Measurements from ENCODE around the gene YY1. TPM values are rescaled to one million over a fixed set of nuclear protein-coding genes. Genes with fewer than 3 reads are reported as not detected.

YY1 gene
- total RNA-seq, 6 donors from 2014 or later, result 35.6 to 70.4 (median 52.4) TPM

DNA sequence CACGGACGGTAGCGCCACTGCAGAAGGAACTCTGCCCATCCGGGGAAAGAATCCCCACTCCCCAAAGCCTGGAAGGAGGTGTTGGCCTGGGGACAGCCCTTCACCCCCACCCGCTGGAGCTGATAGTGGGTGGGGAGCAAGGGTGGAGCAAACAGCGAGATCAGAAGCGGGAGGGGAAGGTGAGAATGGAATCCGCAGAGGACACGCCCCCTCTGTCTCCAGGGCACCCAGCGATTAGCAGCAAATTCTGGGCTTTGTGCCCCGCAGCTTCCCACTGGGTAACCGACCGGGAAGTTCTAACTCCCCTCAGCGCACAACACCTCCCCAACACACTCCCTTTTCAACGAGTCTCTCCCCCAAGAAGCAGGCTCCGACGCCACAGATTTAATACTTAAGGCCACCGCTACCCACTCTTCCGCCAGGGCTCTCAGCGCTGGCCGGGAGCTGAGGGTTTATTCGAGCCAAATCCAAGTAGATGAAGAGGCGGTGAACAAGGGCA, 65.9 kb downstream of the YY1 start:
- ATAC-seq (ENCODE audit: low FRiP score in 2 of 2) (peak; percentile 1 to 19), DNase-seq (peak in 1 of 2 donors; percentile 79)
- Histone ChIP-seq H3K36me3 (no peaks in the 10 kb centered on the region), H3K4me3 (peak overlapping the region; percentile 74 to 99 (median 90)), H3K9me3 (no peaks in the 10 kb centered on the region), H3K27me3 (no peaks in the 10 kb centered on the region), H3K27ac (peak overlapping the region; percentile 81 to 94 (median 86)), H3K4me1 (peaks cover 40 to 71% (median 56%) of the 10 kb centered on the region in 4 donors)
- WGBS, 2 donors, result 4 to 8% methylated on average over 21 of the region's 23 CpGs
- TF ChIP-seq, protein P1, sequence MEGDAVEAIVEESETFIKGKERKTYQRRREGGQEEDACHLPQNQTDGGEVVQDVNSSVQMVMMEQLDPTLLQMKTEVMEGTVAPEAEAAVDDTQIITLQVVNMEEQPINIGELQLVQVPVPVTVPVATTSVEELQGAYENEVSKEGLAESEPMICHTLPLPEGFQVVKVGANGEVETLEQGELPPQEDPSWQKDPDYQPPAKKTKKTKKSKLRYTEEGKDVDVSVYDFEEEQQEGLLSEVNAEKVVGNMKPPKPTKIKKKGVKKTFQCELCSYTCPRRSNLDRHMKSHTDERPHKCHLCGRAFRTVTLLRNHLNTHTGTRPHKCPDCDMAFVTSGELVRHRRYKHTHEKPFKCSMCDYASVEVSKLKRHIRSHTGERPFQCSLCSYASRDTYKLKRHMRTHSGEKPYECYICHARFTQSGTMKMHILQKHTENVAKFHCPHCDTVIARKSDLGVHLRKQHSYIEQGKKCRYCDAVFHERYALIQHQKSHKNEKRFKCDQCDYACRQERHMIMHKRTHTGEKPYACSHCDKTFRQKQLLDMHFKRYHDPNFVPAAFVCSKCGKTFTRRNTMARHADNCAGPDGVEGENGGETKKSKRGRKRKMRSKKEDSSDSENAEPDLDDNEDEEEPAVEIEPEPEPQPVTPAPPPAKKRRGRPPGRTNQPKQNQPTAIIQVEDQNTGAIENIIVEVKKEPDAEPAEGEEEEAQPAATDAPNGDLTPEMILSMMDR (IDR thresholded peaks at IDR 0.05), result peak in 1 of 6 experiments; percentile 4
- TF ChIP-seq POLR2AphosphoS5 (IDR thresholded peaks at IDR 0.05) (no peak), POLR2A (IDR thresholded peaks at IDR 0.05) (peak in 1 of 4 donors; percentile 41)

DNA sequence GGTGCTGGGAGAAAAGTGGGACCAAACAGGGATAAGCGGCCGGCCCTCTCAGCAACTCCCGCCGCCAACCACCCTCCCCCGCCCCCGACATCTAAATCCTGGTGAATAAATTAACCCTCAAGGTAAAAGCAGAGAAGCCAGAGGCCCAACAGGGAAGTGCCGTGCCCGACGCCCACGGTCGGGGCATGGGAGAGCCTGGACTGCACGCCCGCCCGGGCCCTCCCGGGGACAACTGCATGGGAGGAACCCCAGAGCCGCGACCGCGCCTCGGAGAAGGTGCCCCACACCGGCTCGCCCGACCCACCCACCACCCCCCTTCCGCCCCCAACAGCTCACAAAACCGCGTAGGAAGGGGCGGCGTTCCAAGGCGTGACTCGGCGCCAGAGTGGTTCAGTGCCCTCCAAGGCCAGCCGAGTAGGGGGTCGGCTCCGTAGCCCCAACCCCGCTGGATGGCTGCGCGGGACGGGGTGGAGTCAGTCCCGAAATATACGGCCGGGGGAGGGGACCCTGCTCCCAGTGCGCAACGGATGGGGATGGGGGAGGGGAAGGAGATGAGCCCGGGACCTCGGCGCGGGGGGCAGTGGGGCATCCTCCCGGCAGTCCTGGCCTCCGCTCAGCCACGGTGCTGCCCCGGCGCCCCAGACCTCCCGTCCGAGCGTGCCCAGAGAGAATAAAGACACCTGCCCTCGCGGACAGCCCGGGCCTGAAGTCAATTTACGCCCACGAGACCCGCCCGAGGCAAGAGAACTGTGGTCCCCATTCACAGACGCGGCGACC, 66.6 kb downstream of the YY1 start:
- peak in 1 of 2 donors; percentile 12 for ATAC-seq (ENCODE audit: low FRiP score in 2 of 2)
- WGBS, 2 donors, result 1% methylated on average over 26 to 35 of the region's 65 CpGs
- DNase-seq, result peak; percentile 59 to 90
- H3K36me3 ChIP-seq, result no peaks in the 10 kb centered on the region
- peak overlapping the region; percentile 81 to 94 (median 86) for H3K27ac ChIP-seq
- H3K27me3 ChIP-seq, result no peaks in the 10 kb centered on the region
- no peaks in the 10 kb centered on the region for H3K9me3 ChIP-seq
- peaks cover 47 to 72% (median 59%) of the 10 kb centered on the region in 4 donors for H3K4me1 ChIP-seq
- peak overlapping the region; percentile 74 to 99 (median 90) for H3K4me3 ChIP-seq
- TF ChIP-seq, protein P1 (IDR thresholded peaks at IDR 0.05), result no peak
- TF ChIP-seq POLR2A (IDR thresholded peaks at IDR 0.05), result no peak
- no peak for TF ChIP-seq POLR2AphosphoS5 (IDR thresholded peaks at IDR 0.05)
- TF ChIP-seq EP300 (IDR thresholded peaks at IDR 0.05), result no peak

DNA sequence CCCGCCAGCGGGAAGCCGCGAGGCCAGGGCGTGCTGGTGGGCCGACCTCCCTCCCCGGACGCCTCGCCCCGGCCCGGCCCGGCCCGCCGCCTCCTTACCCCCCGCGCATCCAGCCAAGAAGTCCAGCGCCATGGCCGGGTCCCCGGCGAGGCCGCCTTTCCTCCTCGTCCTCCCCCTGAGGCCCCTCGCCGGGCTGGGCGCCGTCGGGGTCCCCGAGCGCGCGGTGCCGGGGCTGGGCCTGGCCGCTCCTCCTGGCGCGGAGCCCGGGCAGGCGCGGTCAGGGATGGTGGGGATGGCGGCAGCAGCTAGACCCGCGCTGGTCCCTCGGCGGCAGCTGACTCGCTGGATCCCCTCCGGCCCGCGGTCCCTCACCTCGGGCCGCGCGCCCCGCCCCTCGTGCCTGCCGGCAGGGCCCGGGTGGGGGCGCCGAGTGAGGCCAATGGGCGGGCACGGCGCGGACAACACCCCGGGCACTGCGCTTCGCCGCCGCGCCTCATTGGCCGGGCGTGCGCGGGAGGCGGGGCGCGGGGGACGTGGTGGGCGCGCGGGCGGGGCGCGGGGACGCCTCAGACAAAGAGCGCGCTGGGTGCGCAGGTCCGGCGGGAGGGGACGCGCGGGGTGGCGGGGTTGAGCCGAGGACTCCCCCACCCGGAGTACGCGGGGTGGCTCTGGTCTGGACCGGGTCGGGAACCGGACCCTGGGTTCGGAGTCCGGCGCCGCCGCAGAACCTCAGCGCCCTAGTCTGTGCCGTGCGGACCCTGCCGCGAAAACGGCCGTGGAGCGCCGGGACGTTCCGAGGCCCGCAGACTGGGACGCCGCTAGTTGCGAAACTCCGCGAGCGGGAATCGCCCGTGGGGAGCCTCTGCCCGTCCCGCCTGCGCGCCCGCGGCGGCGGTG, 67.4 kb downstream of the YY1 start, which contains the start of gene SLC25A29:
Gene SLC25A29, minus strand, starts transcription at position 344 of the 897 bp plus-strand sequence. Its CDS starts 212 bp downstream, at position 132.
- WGBS, 2 donors, result 0% methylated on average over 15 to 16 of the region's 131 CpGs
- peak within 1 kb of the TSS; percentile 81 to 94 (median 86) for H3K27ac ChIP-seq
- no peaks in the 10 kb centered on the region for H3K9me3 ChIP-seq
- H3K4me1 ChIP-seq, result peaks cover 47 to 72% (median 60%) of the 10 kb centered on the region in 4 donors
- no peaks in the 10 kb centered on the region for H3K27me3 ChIP-seq
- H3K4me3 ChIP-seq, result peak within 1 kb of the TSS; percentile 74 to 99 (median 90)
- no peaks in the 10 kb centered on the region for H3K36me3 ChIP-seq
- TF ChIP-seq EP300 (IDR thresholded peaks at IDR 0.05) (peak in 1 of 4 donors; percentile 4), POLR2AphosphoS5 (IDR thresholded peaks at IDR 0.05) (peak in 1 of 2 donors; percentile 87), POLR2A (IDR thresholded peaks at IDR 0.05) (peak in 3 of 4 donors; percentile 73 to 88 (median 75))
- TF ChIP-seq, protein P1 (IDR thresholded peaks at IDR 0.05), result peak in 2 of 6 experiments; percentile 25 to 35
- ATAC-seq (ENCODE audit: low FRiP score in 2 of 2) (peak; percentile 86 to 96), DNase-seq (peak; percentile 94 to 98)

DNA sequence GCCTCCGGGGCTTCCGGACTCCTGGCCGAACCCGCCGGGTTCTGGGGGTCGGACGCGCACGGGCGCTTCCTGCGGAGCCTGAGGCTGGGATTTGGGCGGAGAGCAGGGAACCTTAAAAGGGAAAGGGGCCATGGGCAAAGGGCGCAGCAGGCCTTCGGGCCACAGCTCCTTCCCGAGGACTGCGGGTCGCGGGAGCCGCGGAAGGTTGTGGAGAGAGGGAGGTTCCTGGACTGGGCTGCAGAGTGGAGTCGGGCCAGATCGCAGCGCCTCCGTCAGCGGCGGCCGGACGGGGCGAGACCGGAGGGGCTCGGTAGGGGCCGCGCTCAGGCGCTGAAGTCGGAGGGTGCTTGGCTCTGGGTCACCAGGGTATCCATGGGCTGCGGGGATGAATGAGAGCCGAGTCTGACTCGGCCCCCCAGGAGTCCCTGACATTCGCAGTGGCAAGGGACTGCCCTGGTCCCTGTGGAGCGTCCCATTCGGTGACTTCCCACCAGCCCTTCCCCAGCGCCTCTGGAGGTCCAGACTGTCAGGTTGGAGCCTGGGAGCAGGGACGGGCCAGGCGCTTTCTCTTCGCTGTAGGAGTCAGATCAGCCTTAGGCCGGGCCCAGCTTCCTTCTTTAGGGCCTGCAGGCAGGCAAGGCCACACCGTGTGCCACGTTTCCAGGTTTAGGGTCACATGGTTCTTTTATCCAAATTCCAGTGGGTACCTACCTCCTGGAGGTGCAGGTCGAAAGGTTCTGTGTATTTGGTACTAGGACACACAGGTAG, 68.2 kb downstream of the YY1 start:
- H3K9me3 ChIP-seq, result no peaks in the 10 kb centered on the region
- H3K27me3 ChIP-seq, result no peaks in the 10 kb centered on the region
- H3K4me1 ChIP-seq, result peaks cover 47 to 77% (median 60%) of the 10 kb centered on the region in 4 donors
- WGBS, 2 donors, result 4 to 8% methylated on average over 38 to 47 of the region's 49 CpGs
- no peak for TF ChIP-seq POLR2A (IDR thresholded peaks at IDR 0.05)
- TF ChIP-seq, protein P1 (IDR thresholded peaks at IDR 0.05), result no peak
- no peak for TF ChIP-seq POLR2AphosphoS5 (IDR thresholded peaks at IDR 0.05)
- no peak for TF ChIP-seq EP300 (IDR thresholded peaks at IDR 0.05)
- ATAC-seq (ENCODE audit: low FRiP score in 2 of 2), result peak; percentile 24 to 50
- peak in 1 of 2 donors; percentile 45 for DNase-seq
- H3K27ac ChIP-seq, result peak overlapping the region; percentile 81 to 94 (median 86)
- no peaks in the 10 kb centered on the region for H3K36me3 ChIP-seq
- H3K4me3 ChIP-seq, result peak overlapping the region; percentile 58 to 99 (median 85)

Data from upper lobe of left lung (tissue), 6 donors.